ENCODE measurements around the gene USH2A.

GRCh38 chr1:216368249-216368648 lies 55.0 kb downstream of the USH2A start:
- TF ChIP-seq CTCF (IDR thresholded peaks at IDR 0.05) = no peak
- TF ChIP-seq POLR2A (IDR thresholded peaks at IDR 0.05) = no peak
